ENCODE measurements around the gene PLBD2. TPM values are rescaled to one million over a fixed set of nuclear protein-coding genes. Genes with fewer than 3 reads are reported as not detected.

The PLBD2 gene
- total RNA-seq, 1 donor from 2014 or later = 37.8 TPM

GRCh38 chr12:113401066-113402000, 42.9 kb downstream of the PLBD2 start:
- no peaks in the 10 kb centered on the region for H3K9me3 Mint-ChIP-seq
- no peak for DNase-seq (ENCODE audit: low spot score in 2 of 2, unreplicated experiment in 2 of 2)
- H3K4me3 Mint-ChIP-seq = no peak overlapping the region
- H3K4me1 Mint-ChIP-seq = peaks cover 2% of the 10 kb centered on the region
- no peak overlapping the region for H3K27ac Mint-ChIP-seq
- TF ChIP-seq, protein P1, sequence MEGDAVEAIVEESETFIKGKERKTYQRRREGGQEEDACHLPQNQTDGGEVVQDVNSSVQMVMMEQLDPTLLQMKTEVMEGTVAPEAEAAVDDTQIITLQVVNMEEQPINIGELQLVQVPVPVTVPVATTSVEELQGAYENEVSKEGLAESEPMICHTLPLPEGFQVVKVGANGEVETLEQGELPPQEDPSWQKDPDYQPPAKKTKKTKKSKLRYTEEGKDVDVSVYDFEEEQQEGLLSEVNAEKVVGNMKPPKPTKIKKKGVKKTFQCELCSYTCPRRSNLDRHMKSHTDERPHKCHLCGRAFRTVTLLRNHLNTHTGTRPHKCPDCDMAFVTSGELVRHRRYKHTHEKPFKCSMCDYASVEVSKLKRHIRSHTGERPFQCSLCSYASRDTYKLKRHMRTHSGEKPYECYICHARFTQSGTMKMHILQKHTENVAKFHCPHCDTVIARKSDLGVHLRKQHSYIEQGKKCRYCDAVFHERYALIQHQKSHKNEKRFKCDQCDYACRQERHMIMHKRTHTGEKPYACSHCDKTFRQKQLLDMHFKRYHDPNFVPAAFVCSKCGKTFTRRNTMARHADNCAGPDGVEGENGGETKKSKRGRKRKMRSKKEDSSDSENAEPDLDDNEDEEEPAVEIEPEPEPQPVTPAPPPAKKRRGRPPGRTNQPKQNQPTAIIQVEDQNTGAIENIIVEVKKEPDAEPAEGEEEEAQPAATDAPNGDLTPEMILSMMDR (IDR thresholded peaks at IDR 0.05; ENCODE audit: unreplicated experiment) = no peak
- no peaks in the 10 kb centered on the region for H3K36me3 Mint-ChIP-seq
- peaks cover 15% of the 10 kb centered on the region for H3K27me3 Mint-ChIP-seq (ENCODE audit: low read depth)

- H3K27me3 Mint-ChIP-seq (ENCODE audit: low read depth) = peaks cover 10% of the 10 kb centered on the region
- no peak overlapping the region for H3K4me3 Mint-ChIP-seq
- TF ChIP-seq, protein P1 (IDR thresholded peaks at IDR 0.05; ENCODE audit: unreplicated experiment) = no peak
- no peak overlapping the region for H3K27ac Mint-ChIP-seq
- H3K9me3 Mint-ChIP-seq = no peaks in the 10 kb centered on the region
- H3K36me3 Mint-ChIP-seq = no peaks in the 10 kb centered on the region
- no peak for DNase-seq (ENCODE audit: low spot score in 2 of 2, unreplicated experiment in 2 of 2)
- H3K4me1 Mint-ChIP-seq = peaks cover 2% of the 10 kb centered on the region
These were observed 44.3 kb downstream of the PLBD2 start for GRCh38 chr12:113402586-113403260.

DNA sequence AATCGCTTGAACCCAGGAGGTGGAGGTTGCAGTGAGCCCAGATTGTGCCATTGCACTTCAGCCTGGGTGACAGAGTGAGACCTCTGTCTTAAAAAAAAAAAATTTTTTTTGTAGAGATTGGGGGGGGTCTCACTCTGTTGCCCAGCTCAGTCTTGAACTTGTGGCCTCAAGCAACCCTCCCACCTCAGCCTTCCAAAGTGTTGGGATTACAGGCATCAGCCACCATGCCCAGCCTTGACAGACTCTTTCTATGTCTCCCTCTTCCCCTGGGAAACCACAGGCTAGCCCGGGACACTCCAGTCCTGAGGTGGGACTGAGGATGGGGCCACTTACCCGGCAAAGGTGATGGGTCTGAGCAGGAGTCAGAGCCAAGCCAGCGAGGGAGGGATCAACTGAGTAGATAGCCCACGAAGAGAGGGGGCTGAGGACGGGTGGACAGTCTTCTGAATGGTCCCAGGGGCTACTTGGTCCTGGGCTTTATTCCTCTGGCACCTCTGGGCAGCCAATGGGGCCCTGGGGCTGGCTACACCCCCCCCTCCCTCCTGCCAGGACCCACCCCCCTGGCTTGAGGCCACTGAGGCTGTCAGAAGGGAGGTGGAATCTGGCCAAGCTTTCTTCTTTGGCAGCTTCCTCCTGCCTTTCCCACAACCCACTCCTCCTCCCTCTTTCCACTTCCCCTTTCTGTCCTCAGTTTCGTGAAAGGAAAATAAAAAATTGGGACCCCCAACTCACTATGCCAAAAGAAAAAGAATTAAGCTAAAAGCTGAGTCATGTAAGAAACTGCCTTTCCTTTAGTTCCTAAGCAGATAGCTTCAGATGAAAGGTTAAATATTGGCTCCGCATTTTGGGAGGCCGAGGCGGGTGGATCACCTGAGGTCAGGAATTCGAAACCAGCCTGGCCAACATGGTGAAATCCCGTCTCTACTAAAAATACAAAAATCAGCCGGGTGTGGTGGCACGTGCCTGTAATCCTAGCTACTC, 45.3 kb downstream of the PLBD2 start, which contains the start of gene SDS:
Gene SDS, minus strand, starts transcription at position 453 of the 981 bp plus-strand sequence. CDS start 4,179 bp downstream, outside the sequence.
- TF ChIP-seq, protein P1 (IDR thresholded peaks at IDR 0.05; ENCODE audit: unreplicated experiment) = no peak
- H3K4me1 Mint-ChIP-seq = peaks cover 2% of the 10 kb centered on the region
- H3K4me3 Mint-ChIP-seq = no peak within 1 kb of the TSS
- no peak within 1 kb of the TSS for H3K27ac Mint-ChIP-seq
- H3K9me3 Mint-ChIP-seq = no peaks in the 10 kb centered on the region
- H3K36me3 Mint-ChIP-seq = no peaks in the 10 kb centered on the region
- DNase-seq (ENCODE audit: low spot score in 2 of 2, unreplicated experiment in 2 of 2) = no peak
- H3K27me3 Mint-ChIP-seq (ENCODE audit: low read depth) = peaks cover 3% of the 10 kb centered on the region

- TF ChIP-seq, protein P1 (IDR thresholded peaks at IDR 0.05; ENCODE audit: unreplicated experiment) = no peak
These were observed 47.3 kb downstream of the PLBD2 start for GRCh38 chr12:113405694-113406093.

More at GRCh38 chr12:113405694-113406093, 47.3 kb downstream of the PLBD2 start:
- Mint-ChIP-seq H3K27me3 (ENCODE audit: low read depth) (no peaks in the 10 kb centered on the region), H3K36me3 (no peaks in the 10 kb centered on the region), H3K4me3 (no peak overlapping the region), H3K4me1 (peaks cover 2% of the 10 kb centered on the region), H3K9me3 (no peaks in the 10 kb centered on the region), H3K27ac (no peak overlapping the region)
- no peak for DNase-seq (ENCODE audit: low spot score in 2 of 2, unreplicated experiment in 2 of 2)

Data from mesothelial cell of epicardium (in vitro differentiated cells).